Psoas muscle (tissue), 8 donors: ENCODE data around the gene SPATS2L. TPM values are rescaled to one million over a fixed set of nuclear protein-coding genes. Genes with fewer than 3 reads are reported as not detected.
A peak's percentile ranks its signal among the peaks of the same experiment; 100 is the strongest.

ENCODE experiments used
- ATAC-seq, 4 donors: fragments of 200-7000 bp; cut with Tn5 transposase; one replicate each; pipeline ENCODE4 v1.9.1; 2020; ENCODE audit warnings: moderate library complexity in 3 of 4, mild to moderate bottlenecking in 2 of 4
- DNase-seq, 2 donors: peaks; one replicate each; pipeline ENCODE4 v3.0.0-alpha.2; 2020
- H3K27ac ChIP-seq: fragments of 200-600 bp; one replicate; pipeline ENCODE4 v1.8.0; 2022
- H3K27me3 ChIP-seq, 3 donors: fragments of 200-600 bp in 1 of 3; one replicate each; pipeline versions ENCODE4 v1.6.1 to v1.8.0; 2013 to 2022; ENCODE audit warnings: low read length in 2 of 3, mild to moderate bottlenecking in 2 of 3, moderate library complexity in 1 of 3; ENCODE audit not compliant: insufficient read depth in 3 of 3
- H3K36me3 ChIP-seq, 2 donors: fragments of 200-600 bp in 1 of 2; one replicate each; pipeline versions ENCODE4 v1.6.1 to v1.8.0; 2013 to 2022; ENCODE audit warnings: low read depth in 1 of 2, mild to moderate bottlenecking in 1 of 2, moderate library complexity in 1 of 2; ENCODE audit not compliant: insufficient read depth in 1 of 2
- H3K4me1 ChIP-seq: fragments of 200-600 bp; one replicate; pipeline ENCODE4 v1.8.0; 2022
- H3K4me3 ChIP-seq: fragments of 200-600 bp; one replicate; pipeline ENCODE4 v1.8.0; 2022; ENCODE audit warnings: mild to moderate bottlenecking
- H3K9me3 ChIP-seq: fragments of 200-600 bp; one replicate; pipeline ENCODE4 v1.8.0; 2022
- WGBS, 3 donors: extraction: QIAGEN DNeasy Blood & Tissue Kit; methylation state at CpG; one replicate each; pipeline versions ENCODE4 v1.1.6 to v1.1.7; 2013; 5-methylcytosine and 5-hydroxymethylcytosine counted together
- intact Hi-C, 2 donors: fragments of 100-400 bp; cut with DNase I; formaldehyde crosslinking; loops; one replicate each; pipeline versions ENCODE4 v1.11.0 to v1.14.2; 2022
- polyA plus RNA-seq, 3 donors: library from polyadenylated mRNA; stranded (reverse); fragments of 200-250 nt; gene quantifications; one replicate each; pipeline ENCODE4 v1.2.3, GENCODE V29; 2013
- total RNA-seq, 4 donors: library from RNA; stranded (reverse); fragmentation: NEBNext Ultra II Directional in 2 of 4; extraction: Animal tissue kit (Norgen Biotek cat#: 25700) in 2 of 4; gene quantifications; one replicate each; pipeline versions ENCODE4 v1.2.1 to v1.2.4, GENCODE V29; 2021 to 2023
- TF ChIP-seq, protein P1 (sequence below): fragments of 200-600 bp; IDR thresholded peaks from one replicate; pipeline ENCODE4 v1.8.0; 2022; ENCODE audit warnings: antibody characterized with exemption
- donor health status: healthy with polysubstance abuse.
- donor health status: DM: no; HTN: no; CAD: no; lungs with moderate emphysema.
- donor health status: Bipolar disorder and iron deficiency.
- donor health status: healthy.
- donor health status: DM: yes; HTN: yes; CAD: no.
- donor health status: DM: no; HTN: no; CAD: no.
- donor health status: DM: no; HTN: no; CAD: no.
- donor health status: DM: yes; HTN: yes; CAD: no.

Gene SPATS2L
- total and polyA plus RNA-seq, 7 donors = 34.2 to 286 (median 60.2) TPM

DNA sequence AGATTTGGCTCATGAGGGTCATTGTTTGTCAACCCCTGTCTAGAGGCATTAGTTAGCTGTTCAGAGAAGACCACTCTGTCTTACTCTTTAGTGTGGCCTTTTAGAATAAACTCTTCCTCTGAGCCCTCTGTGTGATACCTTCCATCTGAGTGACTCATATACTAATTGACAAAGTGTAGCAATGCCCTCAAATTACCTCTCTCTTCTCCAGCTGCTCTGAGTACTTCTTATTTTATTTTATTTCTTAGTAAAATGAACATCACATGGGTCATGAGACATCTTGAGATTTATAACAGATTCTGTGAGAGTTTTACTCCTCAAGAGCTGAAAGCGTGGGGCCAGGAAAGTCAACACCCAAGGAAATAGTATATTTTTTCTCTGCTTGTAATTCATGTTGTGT lies 136.0 kb downstream of the SPATS2L start:
- H3K4me3 ChIP-seq = no peak overlapping the region
- no peaks in the 10 kb centered on the region for H3K9me3 ChIP-seq
- 76 to 95% (median 92%) methylated on average over 1 of the region's 1 CpG for WGBS, 3 donors
- H3K36me3 ChIP-seq = peaks cover 8 to 31% of the 10 kb centered on the region in 2 donors
- TF ChIP-seq, protein P1, sequence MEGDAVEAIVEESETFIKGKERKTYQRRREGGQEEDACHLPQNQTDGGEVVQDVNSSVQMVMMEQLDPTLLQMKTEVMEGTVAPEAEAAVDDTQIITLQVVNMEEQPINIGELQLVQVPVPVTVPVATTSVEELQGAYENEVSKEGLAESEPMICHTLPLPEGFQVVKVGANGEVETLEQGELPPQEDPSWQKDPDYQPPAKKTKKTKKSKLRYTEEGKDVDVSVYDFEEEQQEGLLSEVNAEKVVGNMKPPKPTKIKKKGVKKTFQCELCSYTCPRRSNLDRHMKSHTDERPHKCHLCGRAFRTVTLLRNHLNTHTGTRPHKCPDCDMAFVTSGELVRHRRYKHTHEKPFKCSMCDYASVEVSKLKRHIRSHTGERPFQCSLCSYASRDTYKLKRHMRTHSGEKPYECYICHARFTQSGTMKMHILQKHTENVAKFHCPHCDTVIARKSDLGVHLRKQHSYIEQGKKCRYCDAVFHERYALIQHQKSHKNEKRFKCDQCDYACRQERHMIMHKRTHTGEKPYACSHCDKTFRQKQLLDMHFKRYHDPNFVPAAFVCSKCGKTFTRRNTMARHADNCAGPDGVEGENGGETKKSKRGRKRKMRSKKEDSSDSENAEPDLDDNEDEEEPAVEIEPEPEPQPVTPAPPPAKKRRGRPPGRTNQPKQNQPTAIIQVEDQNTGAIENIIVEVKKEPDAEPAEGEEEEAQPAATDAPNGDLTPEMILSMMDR = no peak
- H3K27ac ChIP-seq = no peak overlapping the region
- H3K4me1 ChIP-seq = no peaks in the 10 kb centered on the region
- intact Hi-C loops = no loop called here
- ATAC-seq (peak in 1 of 4 donors; percentile 60), DNase-seq (no peak)
- H3K27me3 ChIP-seq = no peaks in the 10 kb centered on the region

- Histone ChIP-seq H3K4me3 (no peak overlapping the region), H3K9me3 (no peaks in the 10 kb centered on the region), H3K36me3 (peaks cover 8 to 31% of the 10 kb centered on the region in 2 donors), H3K4me1 (no peaks in the 10 kb centered on the region), H3K27me3 (no peaks in the 10 kb centered on the region), H3K27ac (no peak overlapping the region)
- no peak for DNase-seq
- no peak for ATAC-seq
- 58 to 73% (median 68%) methylated on average over 5 of the region's 5 CpGs for WGBS, 3 donors
- TF ChIP-seq, protein P1 = no peak
- intact Hi-C loops = no loop called here
These were observed 136.9 kb downstream of the SPATS2L start for GRCh38 chr2:200443376-200443775.

DNA sequence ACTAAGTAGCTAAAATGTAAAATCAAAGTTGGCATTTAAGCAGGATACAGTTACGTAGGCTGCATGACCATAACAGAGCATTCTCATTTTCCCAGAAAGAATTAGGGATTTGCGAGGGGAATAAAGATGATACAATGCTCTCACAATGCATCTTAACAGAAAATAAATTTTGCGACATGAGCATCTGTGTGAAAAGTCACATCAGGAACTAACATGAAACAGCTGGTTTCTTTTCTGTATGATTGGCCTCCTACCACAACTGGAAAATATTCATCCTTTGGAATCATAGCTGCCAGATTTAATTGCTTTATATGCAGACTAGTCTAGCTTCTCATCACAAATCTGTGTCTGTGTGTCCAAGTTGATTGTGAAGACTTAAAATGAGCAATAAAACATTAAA lies 137.4 kb downstream of the SPATS2L start:
- no peak overlapping the region for H3K4me3 ChIP-seq
- H3K27me3 ChIP-seq = no peaks in the 10 kb centered on the region
- no peak overlapping the region for H3K27ac ChIP-seq
- intact Hi-C loops = no loop called here
- no peak for ATAC-seq
- H3K9me3 ChIP-seq = no peaks in the 10 kb centered on the region
- TF ChIP-seq, protein P1 = no peak
- no peaks in the 10 kb centered on the region for H3K4me1 ChIP-seq
- DNase-seq = no peak
- WGBS, 3 donors = 73 to 88% (median 83%) methylated on average over 3 of the region's 3 CpGs
- peaks cover 8 to 31% of the 10 kb centered on the region in 2 donors for H3K36me3 ChIP-seq

GRCh38 chr2:200444530-200444929 lies 138.0 kb downstream of the SPATS2L start:
- 34 to 55% (median 36%) methylated on average over 3 of the region's 3 CpGs for WGBS, 3 donors
- H3K4me3 ChIP-seq = no peak overlapping the region
- TF ChIP-seq, protein P1 = no peak
- no peaks in the 10 kb centered on the region for H3K4me1 ChIP-seq
- ATAC-seq = no peak
- H3K27me3 ChIP-seq = no peaks in the 10 kb centered on the region
- no peaks in the 10 kb centered on the region for H3K9me3 ChIP-seq
- DNase-seq = no peak
- intact Hi-C loops = no loop called here
- no peak overlapping the region for H3K27ac ChIP-seq
- H3K36me3 ChIP-seq = peaks cover 8 to 25% of the 10 kb centered on the region in 2 donors

DNA sequence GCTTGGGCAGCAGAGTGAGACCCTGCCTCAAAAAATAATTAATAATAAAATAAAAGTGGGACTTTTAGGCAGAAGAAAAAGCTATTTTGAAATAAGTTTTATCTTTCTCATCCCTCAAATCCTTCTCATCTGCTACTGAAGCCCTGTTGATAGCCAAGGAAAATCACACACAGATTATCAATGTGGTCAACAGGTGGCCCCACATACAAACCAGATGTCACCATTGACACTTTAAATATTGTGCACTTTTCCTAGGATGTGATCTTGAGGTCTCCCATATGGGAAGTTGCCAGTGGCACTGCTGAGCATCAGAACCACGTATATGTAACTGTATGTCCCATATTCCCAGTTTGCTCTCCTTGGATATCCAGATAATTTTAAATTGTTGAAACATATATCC lies 138.8 kb downstream of the SPATS2L start:
- peaks cover 3 to 21% of the 10 kb centered on the region in 2 donors for H3K36me3 ChIP-seq
- intact Hi-C loops = no loop called here
- no peaks in the 10 kb centered on the region for H3K4me1 ChIP-seq
- DNase-seq (no peak), ATAC-seq (no peak)
- H3K4me3 ChIP-seq = no peak overlapping the region
- TF ChIP-seq, protein P1 = no peak
- H3K27me3 ChIP-seq = no peaks in the 10 kb centered on the region
- H3K27ac ChIP-seq = no peak overlapping the region
- WGBS, 3 donors = 30 to 86% (median 85%) methylated on average over 1 of the region's 1 CpG
- no peaks in the 10 kb centered on the region for H3K9me3 ChIP-seq
